Measurements from ENCODE around the gene ZDHHC15. TPM values are rescaled to one million over a fixed set of nuclear protein-coding genes. Genes with fewer than 3 reads are reported as not detected.
"Not testable (repeated sequence)": the region's sequence is repeated elsewhere in the genome, so short reads cannot be mapped to it uniquely, and the experiment has no call there.

ZDHHC15 gene
- total RNA-seq, 2 donors from 2014 or later = 2.0 to 2.2 TPM

- no peak overlapping the region for H3K27ac ChIP-seq (ENCODE audit: low read depth, low read length)
- peaks cover 39% of the 10 kb centered on the region for H3K9me3 Mint-ChIP-seq
- H3K36me3 ChIP-seq (ENCODE audit: control insufficient read depth, insufficient read depth, low read length) = no peaks in the 10 kb centered on the region
- TF ChIP-seq, protein P1, sequence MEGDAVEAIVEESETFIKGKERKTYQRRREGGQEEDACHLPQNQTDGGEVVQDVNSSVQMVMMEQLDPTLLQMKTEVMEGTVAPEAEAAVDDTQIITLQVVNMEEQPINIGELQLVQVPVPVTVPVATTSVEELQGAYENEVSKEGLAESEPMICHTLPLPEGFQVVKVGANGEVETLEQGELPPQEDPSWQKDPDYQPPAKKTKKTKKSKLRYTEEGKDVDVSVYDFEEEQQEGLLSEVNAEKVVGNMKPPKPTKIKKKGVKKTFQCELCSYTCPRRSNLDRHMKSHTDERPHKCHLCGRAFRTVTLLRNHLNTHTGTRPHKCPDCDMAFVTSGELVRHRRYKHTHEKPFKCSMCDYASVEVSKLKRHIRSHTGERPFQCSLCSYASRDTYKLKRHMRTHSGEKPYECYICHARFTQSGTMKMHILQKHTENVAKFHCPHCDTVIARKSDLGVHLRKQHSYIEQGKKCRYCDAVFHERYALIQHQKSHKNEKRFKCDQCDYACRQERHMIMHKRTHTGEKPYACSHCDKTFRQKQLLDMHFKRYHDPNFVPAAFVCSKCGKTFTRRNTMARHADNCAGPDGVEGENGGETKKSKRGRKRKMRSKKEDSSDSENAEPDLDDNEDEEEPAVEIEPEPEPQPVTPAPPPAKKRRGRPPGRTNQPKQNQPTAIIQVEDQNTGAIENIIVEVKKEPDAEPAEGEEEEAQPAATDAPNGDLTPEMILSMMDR (conservative IDR thresholded peaks at IDR 0.05) = no peak
- H3K27me3 Mint-ChIP-seq (ENCODE audit: insufficient read depth) = no peaks in the 10 kb centered on the region
- H3K4me3 Mint-ChIP-seq = no peak overlapping the region
- H3K4me3 ChIP-seq (ENCODE audit: low read length) = no peak overlapping the region
- no peak overlapping the region for H3K9ac ChIP-seq (ENCODE audit: extremely low read depth, low read length, poor library complexity, severe bottlenecking)
- no peaks in the 10 kb centered on the region for H3K9me3 ChIP-seq (ENCODE audit: control insufficient read depth, low read length)
- no peaks in the 10 kb centered on the region for H3K27me3 ChIP-seq (ENCODE audit: control insufficient read depth, insufficient read depth, low read length, poor library complexity, severe bottlenecking)
- H3K27ac Mint-ChIP-seq = no peak overlapping the region
- no peak for DNase-seq
- H3K4me1 ChIP-seq (ENCODE audit: control insufficient read depth, insufficient read depth, low read length) = no peaks in the 10 kb centered on the region
- H3K4me1 Mint-ChIP-seq = no peaks in the 10 kb centered on the region
- H3K36me3 Mint-ChIP-seq (ENCODE audit: low read depth) = no peaks in the 10 kb centered on the region
Measured at GRCh38 chrX:75421688-75422230, 101.1 kb downstream of the ZDHHC15 start.

DNA sequence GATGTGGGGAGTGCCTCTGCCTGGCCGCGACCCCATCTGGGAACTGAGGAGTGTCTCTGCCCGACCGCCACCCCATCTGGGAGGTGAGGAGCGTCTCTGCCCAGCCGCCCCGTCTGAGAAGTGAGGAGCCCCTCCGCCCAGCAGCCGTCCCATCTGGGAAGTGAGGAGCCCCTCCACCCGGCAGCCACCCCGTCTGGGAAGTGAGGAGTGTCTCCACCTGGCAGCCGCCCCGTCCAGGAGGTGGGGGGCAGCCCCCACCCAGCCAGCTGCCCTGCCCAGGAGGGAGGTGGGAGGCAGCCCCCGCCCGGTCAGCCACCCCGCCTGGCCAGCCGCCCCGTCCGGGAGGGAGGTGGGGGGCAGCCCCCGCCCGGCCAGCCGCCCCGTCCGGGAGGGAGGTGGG lies 115.7 kb downstream of the ZDHHC15 start:
- not testable (repeated sequence) for H3K36me3 ChIP-seq (ENCODE audit: control insufficient read depth, insufficient read depth, low read length); H3K9ac ChIP-seq (ENCODE audit: extremely low read depth, low read length, poor library complexity, severe bottlenecking); H3K27ac ChIP-seq (ENCODE audit: low read depth, low read length); H3K27ac Mint-ChIP-seq; H3K4me1 Mint-ChIP-seq; H3K27me3 ChIP-seq (ENCODE audit: control insufficient read depth, insufficient read depth, low read length, poor library complexity, severe bottlenecking); H3K4me1 ChIP-seq (ENCODE audit: control insufficient read depth, insufficient read depth, low read length); H3K4me3 Mint-ChIP-seq; H3K27me3 Mint-ChIP-seq (ENCODE audit: insufficient read depth); DNase-seq; H3K9me3 ChIP-seq (ENCODE audit: control insufficient read depth, low read length); H3K4me3 ChIP-seq (ENCODE audit: low read length)
- 92% methylated on average over 10 of the region's 24 CpGs; no CpG with 5 or more reads in 1 of the 2 experiments for WGBS, 2 experiments (ENCODE audit: insufficient coverage in 1 of 2, insufficient read length in 1 of 2)
- H3K36me3 Mint-ChIP-seq (ENCODE audit: low read depth) = peaks cover 16% of the 10 kb centered on the region
- H3K9me3 Mint-ChIP-seq = peaks cover 73% of the 10 kb centered on the region

- no peak overlapping the region for H3K27ac Mint-ChIP-seq
- H3K9ac ChIP-seq (ENCODE audit: extremely low read depth, low read length, poor library complexity, severe bottlenecking) = no peak overlapping the region
- no peak overlapping the region for H3K4me3 ChIP-seq (ENCODE audit: low read length)
- H3K27me3 Mint-ChIP-seq (ENCODE audit: insufficient read depth) = no peaks in the 10 kb centered on the region
- H3K36me3 ChIP-seq (ENCODE audit: control insufficient read depth, insufficient read depth, low read length) = no peaks in the 10 kb centered on the region
- H3K4me1 Mint-ChIP-seq = no peaks in the 10 kb centered on the region
- no peaks in the 10 kb centered on the region for H3K4me1 ChIP-seq (ENCODE audit: control insufficient read depth, insufficient read depth, low read length)
- WGBS, 2 experiments (ENCODE audit: insufficient coverage in 1 of 2, insufficient read length in 1 of 2) = 89% methylated on average over 1 of the region's 2 CpGs; no CpG with 5 or more reads in 1 of the 2 experiments
- H3K36me3 Mint-ChIP-seq (ENCODE audit: low read depth) = no peaks in the 10 kb centered on the region
- TF ChIP-seq, protein P1 (conservative IDR thresholded peaks at IDR 0.05) = no peak
- peaks cover 4% of the 10 kb centered on the region for H3K9me3 ChIP-seq (ENCODE audit: control insufficient read depth, low read length)
- DNase-seq = no peak
- H3K4me3 Mint-ChIP-seq = no peak overlapping the region
- H3K27me3 ChIP-seq (ENCODE audit: control insufficient read depth, insufficient read depth, low read length, poor library complexity, severe bottlenecking) = no peaks in the 10 kb centered on the region
- H3K9me3 Mint-ChIP-seq = peaks cover 78% of the 10 kb centered on the region
- H3K27ac ChIP-seq (ENCODE audit: low read depth, low read length) = no peak overlapping the region
Measured at GRCh38 chrX:75390470-75390869, 132.4 kb downstream of the ZDHHC15 start.

- H3K4me3 Mint-ChIP-seq = no peak overlapping the region
- no peak overlapping the region for H3K4me3 ChIP-seq (ENCODE audit: low read length)
Measured at GRCh38 chrX:75369721-75370120, 153.1 kb downstream of the ZDHHC15 start.

More at GRCh38 chrX:75369721-75370120, 153.1 kb downstream of the ZDHHC15 start:
- H3K9ac ChIP-seq (ENCODE audit: extremely low read depth, low read length, poor library complexity, severe bottlenecking) = no peak overlapping the region
- TF ChIP-seq, protein P1 (conservative IDR thresholded peaks at IDR 0.05) = no peak
- H3K27ac Mint-ChIP-seq = no peak overlapping the region
- peaks cover 37% of the 10 kb centered on the region for H3K9me3 Mint-ChIP-seq
- no peaks in the 10 kb centered on the region for H3K4me1 ChIP-seq (ENCODE audit: control insufficient read depth, insufficient read depth, low read length)
- peaks cover 8% of the 10 kb centered on the region for H3K9me3 ChIP-seq (ENCODE audit: control insufficient read depth, low read length)
- H3K27me3 Mint-ChIP-seq (ENCODE audit: insufficient read depth) = no peaks in the 10 kb centered on the region
- H3K36me3 ChIP-seq (ENCODE audit: control insufficient read depth, insufficient read depth, low read length) = no peaks in the 10 kb centered on the region
- no peak for DNase-seq
- WGBS, 2 experiments (ENCODE audit: insufficient coverage in 1 of 2, insufficient read length in 1 of 2) = 83% methylated on average over 1 of the region's 1 CpG; no CpG with 5 or more reads in 1 of the 2 experiments
- H3K36me3 Mint-ChIP-seq (ENCODE audit: low read depth) = no peaks in the 10 kb centered on the region
- no peak overlapping the region for H3K27ac ChIP-seq (ENCODE audit: low read depth, low read length)
- H3K27me3 ChIP-seq (ENCODE audit: control insufficient read depth, insufficient read depth, low read length, poor library complexity, severe bottlenecking) = no peaks in the 10 kb centered on the region
- H3K4me1 Mint-ChIP-seq = no peaks in the 10 kb centered on the region

Data from endodermal cell (in vitro differentiated cells).